Ascending aorta (tissue), 2 donors: Measurements from ENCODE around the gene DNAJC13. TPM values are rescaled to one million over a fixed set of nuclear protein-coding genes. Genes with fewer than 3 reads are reported as not detected.
A peak's percentile ranks its signal among the peaks of the same experiment; 100 is the strongest.

Experiments used
- DNase-seq, 2 donors: peaks; one replicate each; pipeline ENCODE4 v3.0.0-alpha.2; 2019; ENCODE audit warnings: low spot score in 2 of 2
- H3K27ac ChIP-seq, 2 donors: fragments of 200-600 bp; sonication (generic); one replicate each; pipeline ENCODE4 v1.5.1; 2016 to 2017; ENCODE audit warnings: mild to moderate bottlenecking in 1 of 2
- H3K27me3 ChIP-seq: fragments of 200-600 bp; sonication (generic); one replicate; pipeline ENCODE4 v1.5.1; 2017
- H3K36me3 ChIP-seq, 2 donors: fragments of 200-600 bp; sonication (generic); one replicate each; pipeline ENCODE4 v1.5.1; 2016
- H3K4me1 ChIP-seq, 2 donors: fragments of 200-600 bp; sonication (generic); one replicate each; pipeline ENCODE4 v1.5.1; 2016 to 2017; ENCODE audit warnings: mild to moderate bottlenecking in 1 of 2
- H3K4me3 ChIP-seq, 2 donors: fragments of 200-600 bp; sonication (generic); one replicate each; pipeline ENCODE4 v1.5.1; 2016 to 2017; ENCODE audit warnings: mild to moderate bottlenecking in 1 of 2
- H3K9me3 ChIP-seq, 2 donors: fragments of 200-600 bp; sonication (generic); one replicate each; pipeline ENCODE4 v1.5.1; 2016
- intact Hi-C: fragments of 100-400 bp; cut with DNase I; formaldehyde crosslinking; loops from one replicate; pipeline ENCODE4 v1.15.1; 2023
- total RNA-seq: library from RNA; depleted of rRNA; stranded (reverse); fragments of >200 nt; gene quantifications from one replicate; pipeline ENCODE4 v1.1.0, GENCODE V29; 2016
- TF ChIP-seq, protein P1 (sequence below), 3 experiments: fragments of 200-600 bp in 2 of 3; fragments of 450-650 bp in 1 of 3; sonication (generic) in 2 of 3; IDR thresholded peaks; one replicate each; pipeline ENCODE4 v1.5.1; 2016 to 2019; ENCODE audit warnings: antibody characterized with exemption in 3 of 3, mild to moderate bottlenecking in 1 of 3, moderate library complexity in 1 of 3

The DNAJC13 gene
- total RNA-seq, 1 donor from 2014 or later = 29.4 TPM

DNA sequence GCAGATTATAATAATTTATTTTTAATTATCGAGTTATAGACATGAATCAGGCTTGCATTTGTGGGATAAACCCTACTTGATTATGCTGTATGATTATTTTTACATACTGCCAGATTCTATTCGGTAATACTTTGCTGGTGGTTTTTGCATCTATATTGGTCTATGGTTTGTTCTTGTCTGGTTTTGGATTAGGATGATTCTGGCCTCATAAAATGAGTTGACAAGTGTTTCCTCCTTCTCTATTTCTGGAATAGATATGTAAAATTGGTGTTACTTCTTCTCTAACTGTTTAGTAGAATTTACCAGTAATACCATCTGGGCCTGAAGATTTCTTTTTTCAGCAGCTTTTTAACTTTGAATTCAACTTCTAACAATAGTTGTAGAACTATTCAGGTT lies 146.8 kb downstream of the DNAJC13 start:
- Histone ChIP-seq H3K9me3 (no peaks in the 10 kb centered on the region), H3K4me3 (no peak overlapping the region), H3K36me3 (peaks cover 1 to 8% of the 10 kb centered on the region in 2 donors), H3K27ac (peak overlapping the region; percentile 63 to 74), H3K4me1 (peaks cover 0 to 13% of the 10 kb centered on the region in 2 donors), H3K27me3 (no peaks in the 10 kb centered on the region)
- intact Hi-C loops = no loop called here
- no peak for DNase-seq
- TF ChIP-seq, protein P1, sequence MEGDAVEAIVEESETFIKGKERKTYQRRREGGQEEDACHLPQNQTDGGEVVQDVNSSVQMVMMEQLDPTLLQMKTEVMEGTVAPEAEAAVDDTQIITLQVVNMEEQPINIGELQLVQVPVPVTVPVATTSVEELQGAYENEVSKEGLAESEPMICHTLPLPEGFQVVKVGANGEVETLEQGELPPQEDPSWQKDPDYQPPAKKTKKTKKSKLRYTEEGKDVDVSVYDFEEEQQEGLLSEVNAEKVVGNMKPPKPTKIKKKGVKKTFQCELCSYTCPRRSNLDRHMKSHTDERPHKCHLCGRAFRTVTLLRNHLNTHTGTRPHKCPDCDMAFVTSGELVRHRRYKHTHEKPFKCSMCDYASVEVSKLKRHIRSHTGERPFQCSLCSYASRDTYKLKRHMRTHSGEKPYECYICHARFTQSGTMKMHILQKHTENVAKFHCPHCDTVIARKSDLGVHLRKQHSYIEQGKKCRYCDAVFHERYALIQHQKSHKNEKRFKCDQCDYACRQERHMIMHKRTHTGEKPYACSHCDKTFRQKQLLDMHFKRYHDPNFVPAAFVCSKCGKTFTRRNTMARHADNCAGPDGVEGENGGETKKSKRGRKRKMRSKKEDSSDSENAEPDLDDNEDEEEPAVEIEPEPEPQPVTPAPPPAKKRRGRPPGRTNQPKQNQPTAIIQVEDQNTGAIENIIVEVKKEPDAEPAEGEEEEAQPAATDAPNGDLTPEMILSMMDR (IDR thresholded peaks at IDR 0.05) = no peak

DNA sequence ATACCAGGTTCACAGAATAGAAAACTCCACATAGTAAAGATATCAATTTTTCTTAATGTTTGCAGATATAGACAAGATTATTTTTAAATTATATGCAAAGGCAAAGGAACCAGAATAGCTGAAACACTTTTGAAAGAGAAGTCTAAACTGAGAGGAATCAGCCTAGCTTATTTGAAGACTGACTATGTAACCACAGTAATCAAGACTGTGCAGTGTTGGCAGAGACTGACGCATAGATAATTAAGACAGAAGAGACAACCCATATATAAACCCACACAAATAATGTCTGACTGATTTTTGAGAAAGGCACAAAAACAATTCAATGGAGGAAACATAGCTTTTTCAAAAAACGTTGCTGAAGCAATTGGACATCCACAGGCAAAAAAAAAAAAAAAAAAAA lies 151.1 kb downstream of the DNAJC13 start:
- TF ChIP-seq, protein P1 (IDR thresholded peaks at IDR 0.05) = no peak
- no peaks in the 10 kb centered on the region for H3K27me3 ChIP-seq
- intact Hi-C loops = no loop called here
- H3K36me3 ChIP-seq = no peaks in the 10 kb centered on the region
- no peak for DNase-seq
- H3K9me3 ChIP-seq = no peaks in the 10 kb centered on the region
- H3K27ac ChIP-seq = peak overlapping the region; percentile 74 to 80
- H3K4me3 ChIP-seq = no peak overlapping the region
- peaks cover 0 to 15% of the 10 kb centered on the region in 2 donors for H3K4me1 ChIP-seq

DNA sequence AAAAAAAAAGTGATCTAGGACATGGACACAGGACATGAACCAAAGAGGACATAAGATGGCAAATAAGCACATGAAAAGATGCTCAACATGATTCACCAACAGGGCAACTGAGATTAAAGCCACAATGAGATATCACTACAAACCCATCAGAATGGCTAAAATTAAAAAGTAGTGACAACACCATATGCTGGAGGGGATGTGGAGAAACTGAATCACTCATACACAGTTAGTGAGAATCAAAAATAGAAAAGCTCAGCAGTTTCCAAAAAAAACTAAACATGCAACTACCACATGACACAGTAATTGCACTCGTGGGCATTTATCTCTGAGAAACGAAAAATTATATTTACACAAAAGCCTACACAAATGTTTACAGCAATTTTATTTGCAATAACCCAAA lies 151.9 kb downstream of the DNAJC13 start:
- H3K27me3 ChIP-seq = no peaks in the 10 kb centered on the region
- intact Hi-C loops = no loop called here
- no peak for DNase-seq
- TF ChIP-seq, protein P1 (IDR thresholded peaks at IDR 0.05) = no peak
- no peaks in the 10 kb centered on the region for H3K36me3 ChIP-seq
- H3K9me3 ChIP-seq = no peaks in the 10 kb centered on the region
- H3K27ac ChIP-seq = peak overlapping the region; percentile 74 to 80
- H3K4me3 ChIP-seq = no peak overlapping the region
- H3K4me1 ChIP-seq = peaks cover 0 to 14% of the 10 kb centered on the region in 2 donors

- Histone ChIP-seq H3K27ac (peak overlapping the region; percentile 74 to 80), H3K4me1 (peaks cover 0 to 12% of the 10 kb centered on the region in 2 donors), H3K36me3 (no peaks in the 10 kb centered on the region), H3K9me3 (no peaks in the 10 kb centered on the region), H3K4me3 (no peak overlapping the region), H3K27me3 (no peaks in the 10 kb centered on the region)
- intact Hi-C loops = no loop called here
- TF ChIP-seq, protein P1 (IDR thresholded peaks at IDR 0.05) = no peak
- no peak for DNase-seq
Observed at GRCh38 chr3:132569580-132569979, 152.3 kb downstream of the DNAJC13 start.

GRCh38 chr3:132570016-132570415 lies 152.7 kb downstream of the DNAJC13 start:
- H3K4me1 ChIP-seq = peaks cover 0 to 13% of the 10 kb centered on the region in 2 donors
- DNase-seq = no peak
- H3K4me3 ChIP-seq = no peak overlapping the region
- H3K36me3 ChIP-seq = no peaks in the 10 kb centered on the region
- H3K27ac ChIP-seq = peak overlapping the region; percentile 74 to 80
- TF ChIP-seq, protein P1 (IDR thresholded peaks at IDR 0.05) = no peak
- intact Hi-C loops = loop anchor here (5.0 kb wide), 1 partner anchor 37 kb away; no protein-coding TSS in a partner anchor
- H3K27me3 ChIP-seq = no peaks in the 10 kb centered on the region
- H3K9me3 ChIP-seq = no peaks in the 10 kb centered on the region

DNA sequence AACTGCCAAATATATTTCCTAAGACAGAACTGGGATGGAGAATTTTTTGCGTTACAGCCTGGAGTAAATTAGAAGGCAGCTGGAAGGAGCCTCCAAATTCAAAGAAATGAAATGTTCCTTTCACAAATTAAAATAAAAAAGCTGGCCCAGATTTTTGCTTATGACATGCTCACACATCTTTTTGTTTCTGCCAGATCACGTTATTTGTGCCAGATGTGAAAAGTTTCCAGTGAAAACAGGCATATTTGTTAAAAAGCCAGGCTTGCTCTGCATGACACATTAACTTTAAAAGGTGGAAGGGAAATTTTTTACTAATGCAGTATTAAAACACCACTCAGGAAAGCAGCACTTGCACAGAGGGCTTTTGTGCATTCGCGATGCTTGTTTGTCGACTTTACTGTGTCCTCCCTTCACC lies 156.5 kb downstream of the DNAJC13 start:
- Histone ChIP-seq H3K27ac (peak overlapping the region; percentile 57 to 62), H3K27me3 (no peaks in the 10 kb centered on the region), H3K4me3 (no peak overlapping the region), H3K4me1 (peaks cover 0 to 17% of the 10 kb centered on the region in 2 donors), H3K36me3 (no peaks in the 10 kb centered on the region), H3K9me3 (no peaks in the 10 kb centered on the region)
- DNase-seq = peak in 1 of 2 donors; percentile 62
- TF ChIP-seq, protein P1 (IDR thresholded peaks at IDR 0.05) = no peak
- intact Hi-C loops = loop anchor here (2.0 to 5.0 kb wide), 2 partner anchors 15 to 33 kb away; no protein-coding TSS in a partner anchor
